ENCODE data around the gene FRZB.

- TF ChIP-seq CTCF (IDR thresholded peaks at IDR 0.05), result no peak
- no peak for TF ChIP-seq POLR2A (IDR thresholded peaks at IDR 0.05)
Observed at GRCh38 chr2:182864949-182865570, 1.4 kb downstream of the FRZB start.

Data from adrenal gland (tissue), 5 donors.